GM19395 (cell line): ENCODE data around the gene RALGAPB.
"Not testable (repeated sequence)": the region's sequence is repeated elsewhere in the genome, so short reads cannot be mapped to it uniquely, and the experiment has no call there.

Experiments used
- ATAC-seq: cut with Tn5 transposase; IDR thresholded peaks from one replicate; pipeline ENCODE4 v1.9.1; 2021; ENCODE audit warnings: mild to moderate bottlenecking, moderate library complexity; ENCODE audit not compliant: unreplicated experiment

Gene RALGAPB

DNA sequence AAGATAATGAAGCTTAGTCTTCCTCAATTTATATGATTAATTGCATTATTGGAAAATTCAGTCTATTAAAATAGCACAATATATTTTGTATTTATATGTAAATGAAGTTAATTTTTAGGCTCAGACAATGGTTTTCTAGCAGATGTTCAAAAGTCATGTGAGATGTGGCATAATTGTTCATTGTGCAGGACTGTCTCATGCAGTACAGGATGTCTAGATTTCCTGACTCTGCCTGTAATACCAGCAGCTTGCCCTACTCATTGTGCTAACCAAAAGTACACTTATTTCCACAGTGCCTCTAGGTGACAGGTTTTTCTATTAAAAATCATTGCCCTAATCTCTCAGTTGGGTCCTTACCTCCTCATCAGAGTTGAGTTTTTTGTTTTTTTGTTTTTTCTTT is 12.4 kb downstream of the RALGAPB start:
- ATAC-seq, result no peak

DNA sequence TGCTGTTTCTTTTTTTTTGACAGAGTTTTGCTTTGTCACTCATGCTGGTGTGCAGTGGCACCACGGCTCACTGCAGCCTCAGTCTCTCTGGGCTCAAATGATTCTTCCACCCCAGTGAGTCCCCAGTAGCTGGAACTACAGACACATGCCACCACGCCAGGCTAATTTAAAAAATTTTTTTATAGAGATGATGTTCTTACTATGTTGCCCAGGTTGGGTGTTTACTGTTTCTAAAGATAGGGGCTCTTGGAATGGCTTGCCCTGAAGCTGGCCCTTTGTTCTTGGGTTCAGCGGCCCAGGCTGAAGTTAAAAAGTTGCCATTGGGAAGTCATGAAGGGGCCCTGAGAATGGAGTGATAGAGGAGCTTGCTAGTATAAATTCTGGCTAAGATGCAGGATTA is 16.5 kb downstream of the RALGAPB start:
- ATAC-seq, result no peak

DNA sequence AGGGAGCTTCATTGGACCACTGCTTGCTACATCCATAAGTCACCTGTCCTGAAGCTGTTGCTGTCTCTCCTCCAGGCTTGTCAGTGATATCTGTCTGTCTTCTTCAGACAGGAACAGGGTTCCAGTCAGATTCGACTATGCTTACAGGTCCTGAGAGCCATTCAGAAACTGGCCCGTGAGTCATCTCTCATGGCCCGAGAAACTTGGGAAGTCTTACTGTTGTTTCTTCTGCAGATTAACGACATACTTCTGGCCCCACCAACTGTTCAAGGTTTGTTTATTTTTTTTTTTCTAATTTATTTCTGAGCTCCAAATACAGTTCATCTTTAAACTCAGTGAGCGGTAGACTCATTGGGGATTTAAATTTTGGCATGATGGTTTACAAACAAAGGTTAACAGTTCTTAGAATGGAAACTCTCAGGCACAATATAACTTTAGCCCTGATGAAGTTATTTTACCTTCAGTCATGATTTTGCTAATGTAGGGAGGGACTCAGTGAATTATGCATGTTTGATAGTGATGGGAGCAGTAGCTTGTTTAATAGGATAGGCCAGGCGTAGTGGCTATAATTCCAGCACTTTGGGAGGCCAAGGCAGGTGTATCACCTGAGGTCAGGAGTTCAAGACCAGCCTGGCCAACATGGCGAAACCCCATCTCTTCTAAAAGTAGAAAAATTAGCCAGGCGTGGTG is 24.7 kb downstream of the RALGAPB start:
- no peak for ATAC-seq

DNA sequence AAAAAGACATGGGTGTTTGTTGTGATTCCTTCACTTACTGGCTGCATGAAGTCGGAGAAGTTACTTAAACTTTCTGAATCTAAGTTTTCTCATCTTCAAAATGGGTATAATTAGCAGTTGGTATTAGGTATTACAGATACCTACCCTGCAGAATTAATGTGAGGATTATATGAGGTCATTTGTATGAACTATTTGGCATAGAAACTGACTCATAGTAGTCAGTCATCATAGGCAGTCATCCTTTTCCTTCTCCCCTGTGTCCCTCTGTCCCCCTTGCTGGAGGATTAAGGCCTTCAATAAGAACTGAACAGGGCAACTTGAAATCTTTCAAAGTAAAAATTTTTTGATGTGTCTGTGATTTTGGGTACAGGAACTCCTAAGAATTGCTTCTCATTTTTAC is 26.3 kb downstream of the RALGAPB start:
- no peak for ATAC-seq

DNA sequence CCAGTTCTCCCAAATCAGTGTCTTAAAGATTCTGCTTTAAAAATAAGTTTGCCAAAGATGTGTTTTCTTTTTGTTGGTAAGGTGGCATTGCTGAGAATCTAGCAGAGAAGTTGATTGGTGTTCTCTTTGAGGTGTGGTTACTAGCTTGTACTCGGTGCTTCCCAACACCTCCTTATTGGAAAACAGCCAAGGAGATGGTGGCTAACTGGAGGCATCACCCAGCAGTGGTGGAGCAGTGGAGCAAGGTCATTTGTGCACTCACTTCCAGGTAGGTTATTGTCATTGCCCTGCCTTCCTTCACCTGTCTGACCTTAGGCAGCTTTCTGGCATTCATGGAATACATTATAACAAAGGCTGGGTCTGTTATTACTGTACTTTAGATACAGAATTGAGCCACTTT is 26.7 kb downstream of the RALGAPB start:
- ATAC-seq, result no peak

DNA sequence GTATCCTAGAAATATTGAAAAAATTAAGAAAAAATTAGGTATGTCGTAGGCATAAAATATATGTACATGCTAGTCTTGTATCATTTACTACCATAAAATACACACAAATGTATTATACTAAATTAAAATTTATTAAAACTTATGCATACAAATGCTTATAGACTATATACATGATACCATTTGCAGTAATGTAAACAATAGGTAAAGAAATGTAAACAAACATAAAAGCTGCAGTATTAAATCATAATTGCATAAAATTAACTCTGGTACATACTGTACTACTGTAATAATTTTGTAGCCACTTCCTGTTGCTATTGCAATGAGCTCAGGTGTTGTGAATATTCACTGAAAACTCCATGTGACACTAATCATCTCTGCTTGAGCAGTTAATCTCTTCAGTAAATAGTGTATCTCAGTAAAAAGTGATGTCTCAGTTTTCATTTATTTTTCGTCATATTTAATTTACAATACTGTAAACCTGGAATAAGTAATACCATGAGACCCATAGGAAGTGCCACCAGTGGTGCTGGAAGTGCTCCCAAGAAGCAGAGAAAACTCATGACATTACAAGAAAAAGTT is 29.3 kb downstream of the RALGAPB start:
- ATAC-seq, result no peak

DNA sequence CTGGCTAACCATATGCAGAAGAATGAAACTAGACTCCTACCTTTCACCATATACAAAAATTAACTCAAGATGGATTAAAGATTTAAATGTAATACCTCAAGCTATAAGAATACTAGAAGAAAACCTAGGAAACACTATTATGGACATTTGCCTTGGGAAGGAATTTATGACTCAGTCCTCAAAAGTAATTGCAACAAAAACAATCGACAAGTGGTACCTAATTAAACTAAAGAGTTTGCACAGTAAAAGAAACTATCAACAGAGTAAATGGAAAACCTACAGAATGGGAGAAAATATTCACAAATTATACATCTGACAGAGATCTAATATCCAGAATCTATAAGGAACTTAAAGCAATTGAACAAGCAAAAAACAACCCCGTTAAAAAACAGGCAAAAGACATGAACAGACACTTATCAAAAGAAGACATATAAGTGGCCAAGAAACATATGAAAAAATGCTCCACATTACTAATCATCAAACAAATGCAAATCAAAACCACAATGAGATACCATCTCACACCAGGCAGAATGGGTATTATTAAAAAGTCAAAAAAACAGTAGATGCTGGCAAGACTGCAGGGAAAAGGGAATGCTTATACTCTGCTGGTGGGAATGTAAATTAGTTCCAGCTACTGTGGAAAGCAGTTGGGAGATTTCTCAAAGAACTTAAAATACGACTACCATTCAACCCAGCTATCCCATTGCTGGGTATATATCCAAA is 31.9 kb downstream of the RALGAPB start:
- no peak for ATAC-seq

DNA sequence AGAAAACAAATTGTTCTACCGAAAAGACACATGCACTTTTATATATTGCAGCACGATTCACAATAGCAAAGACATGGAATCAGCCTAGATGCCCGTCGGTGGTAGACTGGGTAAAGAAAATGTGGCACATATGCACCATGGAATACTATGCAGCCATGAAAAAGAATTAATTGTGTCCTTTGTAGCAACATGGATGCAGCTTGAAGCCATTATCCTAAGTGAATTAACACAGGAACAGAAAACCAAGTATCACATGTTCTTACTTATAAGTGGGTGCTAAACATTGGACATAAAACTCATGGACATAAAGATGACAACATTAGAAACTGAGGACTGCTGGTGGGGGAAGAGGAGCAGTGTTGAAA is 32.4 kb downstream of the RALGAPB start:
- no peak for ATAC-seq

DNA sequence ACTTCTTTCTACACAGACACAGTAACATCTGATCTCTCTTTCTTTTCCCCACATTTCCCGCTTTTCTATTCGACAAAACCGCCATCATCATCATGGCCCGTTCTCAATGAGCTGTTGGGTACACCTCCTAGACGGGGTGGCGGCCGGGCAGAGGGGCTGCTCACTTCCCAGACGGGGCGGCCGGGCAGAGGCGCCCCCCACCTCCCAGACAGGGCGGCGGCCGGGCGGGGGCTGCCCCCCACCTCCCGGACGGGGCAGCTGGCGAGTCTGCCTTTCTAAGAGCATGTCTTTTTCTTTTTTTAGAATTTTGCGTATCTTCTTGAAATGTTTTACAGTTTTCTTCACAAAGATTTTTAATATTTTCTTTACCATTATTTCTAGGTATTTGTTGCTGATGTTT is 39.1 kb downstream of the RALGAPB start:
- not testable (repeated sequence) for ATAC-seq

DNA sequence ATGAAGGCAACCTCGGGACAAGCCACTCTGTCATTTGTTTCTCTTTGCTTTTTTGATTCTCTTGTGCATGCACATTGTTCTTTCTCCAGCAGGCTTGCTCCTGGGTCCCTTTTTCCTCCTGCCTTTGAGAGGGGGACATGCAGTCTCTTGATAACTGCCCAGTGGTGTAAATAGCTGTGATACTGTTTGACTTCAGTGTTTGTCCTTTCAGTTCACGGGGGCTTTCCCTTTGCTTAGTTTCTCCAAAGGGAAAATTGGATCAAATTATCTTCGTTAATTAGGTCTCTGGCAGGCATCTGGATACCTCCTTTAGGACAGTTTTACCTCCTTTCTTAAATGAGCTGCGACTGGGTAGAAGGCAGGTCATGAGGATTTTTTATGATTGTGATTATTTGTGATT is 41.5 kb downstream of the RALGAPB start:
- no peak for ATAC-seq

DNA sequence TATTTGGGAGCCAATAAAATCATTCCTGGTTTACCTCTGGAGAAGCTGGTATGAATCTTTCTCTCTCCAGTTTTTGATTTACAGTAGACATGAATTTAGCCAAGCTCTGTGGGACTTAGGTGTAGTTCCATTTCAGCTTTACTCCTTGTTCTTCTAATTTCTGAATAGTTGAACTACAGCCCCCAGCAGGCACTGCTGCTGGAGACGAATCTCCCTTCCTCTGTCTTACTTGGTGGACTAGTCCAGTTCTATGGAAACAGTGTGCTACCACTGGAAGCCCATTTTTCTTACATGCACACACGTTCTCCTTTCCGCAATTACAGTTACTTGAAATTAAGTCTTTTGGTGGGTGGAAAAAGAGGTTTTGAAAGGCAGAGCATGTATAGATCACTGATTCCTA is 42.3 kb downstream of the RALGAPB start:
- no peak for ATAC-seq

DNA sequence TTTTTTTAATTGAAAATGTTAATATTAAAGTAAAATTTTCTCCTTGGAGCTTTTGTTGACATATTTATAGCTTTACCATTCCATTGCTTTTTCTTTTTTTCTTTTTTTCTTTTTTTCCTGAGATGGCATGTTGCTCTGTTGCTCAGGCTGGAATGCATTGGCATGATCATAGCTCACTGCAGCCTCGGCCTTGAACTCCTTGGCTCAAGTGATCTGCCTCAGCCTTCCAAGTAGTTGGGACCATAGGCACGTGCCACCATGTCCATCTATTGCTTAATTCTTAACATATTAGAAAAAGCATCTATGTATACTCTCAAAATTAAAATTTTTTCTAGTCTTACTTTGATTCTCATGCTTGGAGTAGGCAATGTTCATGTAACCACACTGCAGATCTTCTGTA is 43.0 kb downstream of the RALGAPB start:
- ATAC-seq, result no peak

DNA sequence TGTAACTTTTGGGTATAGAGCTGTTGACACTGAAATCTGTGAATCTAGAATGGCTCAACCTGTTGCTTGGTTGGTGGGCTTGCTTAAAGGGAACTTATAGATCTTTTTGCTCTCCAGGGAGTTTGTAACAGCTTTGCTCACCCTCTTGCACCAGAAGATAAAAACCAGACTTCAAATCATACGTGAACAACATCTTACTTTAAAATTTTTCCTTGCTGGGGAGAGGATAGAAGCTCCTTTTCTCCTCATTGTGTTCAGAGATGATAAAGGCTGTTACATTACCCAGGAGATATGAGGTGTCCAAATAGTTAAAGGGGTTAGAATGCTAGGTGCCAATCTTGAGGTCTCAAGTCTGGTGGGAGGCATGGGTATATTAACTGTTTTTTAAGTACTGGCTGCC is 46.8 kb downstream of the RALGAPB start:
- ATAC-seq, result no peak

DNA sequence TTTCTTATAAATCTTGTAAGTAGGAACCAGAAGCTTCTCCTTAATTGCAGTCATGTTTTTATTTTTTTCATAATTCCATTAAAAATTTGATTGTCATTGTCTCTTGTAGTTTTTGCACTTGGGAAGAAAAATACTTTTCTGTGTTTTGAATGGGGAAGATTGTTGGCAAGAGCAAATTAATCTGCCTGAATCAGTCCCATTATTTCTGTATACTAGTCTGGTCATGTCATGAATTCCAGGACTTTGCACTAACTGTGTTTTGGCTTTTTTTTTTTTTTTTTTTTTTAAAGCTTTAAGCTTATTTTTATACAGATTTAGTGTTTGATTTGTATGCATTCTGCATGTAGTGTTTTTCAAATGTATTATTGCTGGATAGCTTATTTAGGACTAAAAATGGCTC is 47.6 kb downstream of the RALGAPB start:
- ATAC-seq, result no peak

DNA sequence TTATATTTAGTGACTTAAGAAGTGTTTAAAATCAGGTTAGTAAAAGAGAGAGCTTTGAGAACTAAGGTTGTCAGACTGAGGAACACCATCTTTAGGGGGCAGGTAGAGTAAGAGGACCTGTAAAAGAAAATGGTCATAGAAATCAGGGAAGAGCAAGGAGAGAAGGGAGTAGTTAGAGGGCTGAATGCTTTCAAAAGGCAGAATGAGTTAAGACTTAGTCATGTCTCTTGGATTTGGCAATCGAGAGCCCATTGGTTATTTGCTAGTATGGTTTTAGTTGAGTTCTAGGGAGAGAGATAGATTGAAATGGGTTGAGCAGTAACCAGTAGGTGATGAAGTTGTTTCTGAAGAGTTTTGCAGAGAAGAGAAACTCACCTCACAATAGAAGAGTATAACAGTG is 51.1 kb downstream of the RALGAPB start:
- ATAC-seq, result no peak

DNA sequence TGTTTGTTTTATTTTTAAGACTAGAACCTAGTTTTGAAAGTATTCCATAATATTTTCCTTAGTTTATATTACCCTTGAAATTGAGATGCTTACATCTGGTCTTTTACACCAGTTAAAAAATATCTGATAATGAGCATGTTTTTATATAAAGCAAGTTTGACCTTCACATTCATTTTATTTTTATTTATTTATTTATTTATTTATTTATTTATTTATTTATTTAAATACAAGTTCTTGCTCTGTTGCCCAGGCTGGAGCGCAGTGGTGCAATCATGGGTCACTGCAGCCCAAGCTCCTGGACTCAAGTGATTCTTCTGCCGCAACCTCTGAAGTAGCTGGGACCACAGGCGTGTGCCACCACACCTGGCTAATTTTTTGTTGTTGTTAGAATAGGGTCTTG is 55.5 kb downstream of the RALGAPB start:
- no peak for ATAC-seq

DNA sequence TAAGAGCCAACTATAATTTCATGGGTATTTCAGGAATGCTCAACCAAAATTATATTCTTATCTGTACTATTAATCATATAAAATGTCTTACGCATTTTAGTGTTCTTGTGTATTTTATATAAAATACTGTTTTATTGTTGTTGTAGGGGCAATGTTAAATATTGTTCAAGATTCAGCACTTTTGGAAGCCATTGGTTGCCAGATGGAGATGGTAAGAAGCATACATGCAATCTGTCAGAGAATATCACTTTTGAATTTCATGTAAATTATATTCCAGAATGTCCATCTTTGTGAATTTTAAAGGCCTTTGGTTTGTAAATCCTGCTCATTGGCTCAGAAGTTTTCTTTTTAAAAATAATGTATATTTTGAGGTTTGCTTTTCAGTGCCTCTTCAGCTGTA is 58.4 kb downstream of the RALGAPB start:
- ATAC-seq, result no peak

DNA sequence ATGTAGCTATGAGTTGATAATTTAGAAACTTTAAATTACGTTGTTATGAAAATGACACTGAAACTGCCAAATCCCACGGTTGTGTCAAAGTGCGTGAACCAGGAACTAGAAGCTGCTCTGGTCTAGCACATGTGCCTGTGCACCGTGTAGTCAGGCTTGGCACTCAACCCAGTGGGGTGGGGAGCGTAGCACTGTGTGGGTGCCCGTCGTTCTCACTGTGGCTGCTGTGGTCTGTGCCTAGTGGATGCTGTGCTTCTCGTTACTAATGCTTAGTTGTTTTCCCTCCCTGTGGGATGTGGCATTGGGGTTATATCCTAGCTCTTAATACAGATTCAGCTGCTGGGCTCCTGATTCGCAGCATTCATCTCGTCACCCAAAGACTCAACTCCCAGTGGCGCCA is 62.1 kb downstream of the RALGAPB start:
- no peak for ATAC-seq

DNA sequence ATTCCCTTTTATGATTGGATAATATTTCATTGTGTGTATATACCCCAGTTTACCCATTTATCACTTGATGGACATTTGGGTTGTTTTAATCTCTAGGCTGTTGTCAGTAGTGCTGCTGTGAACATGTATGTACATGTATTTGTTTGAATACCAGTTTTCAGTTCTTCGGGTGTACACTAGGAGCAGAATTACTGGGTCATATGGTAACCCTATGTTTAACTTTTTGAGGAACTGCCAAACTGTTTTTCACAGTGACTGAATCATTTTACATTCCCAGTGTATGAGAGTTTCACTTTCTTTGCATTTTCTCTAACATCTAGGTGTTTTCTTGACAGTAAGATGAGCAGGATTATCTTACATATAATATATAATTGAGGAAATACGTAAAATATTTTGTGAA is 63.7 kb downstream of the RALGAPB start:
- no peak for ATAC-seq

DNA sequence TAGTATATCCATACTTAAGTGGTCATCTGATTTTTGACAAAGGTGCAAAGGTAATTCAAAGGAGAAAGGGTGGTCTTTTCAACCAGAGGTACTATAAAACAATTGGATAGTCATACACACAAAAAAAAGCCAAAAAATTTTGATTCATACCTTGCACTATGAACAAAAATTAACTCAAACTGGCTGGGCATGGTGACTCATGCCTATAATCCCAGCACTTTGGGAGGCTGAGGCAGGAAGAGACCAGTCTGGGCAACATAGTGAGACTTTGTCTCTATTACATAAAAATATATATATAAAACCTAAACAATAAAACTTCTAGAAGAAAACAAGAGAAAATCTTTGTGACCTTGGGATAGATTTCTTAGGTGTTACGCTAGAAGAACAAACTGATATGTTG is 64.5 kb downstream of the RALGAPB start:
- no peak for ATAC-seq

DNA sequence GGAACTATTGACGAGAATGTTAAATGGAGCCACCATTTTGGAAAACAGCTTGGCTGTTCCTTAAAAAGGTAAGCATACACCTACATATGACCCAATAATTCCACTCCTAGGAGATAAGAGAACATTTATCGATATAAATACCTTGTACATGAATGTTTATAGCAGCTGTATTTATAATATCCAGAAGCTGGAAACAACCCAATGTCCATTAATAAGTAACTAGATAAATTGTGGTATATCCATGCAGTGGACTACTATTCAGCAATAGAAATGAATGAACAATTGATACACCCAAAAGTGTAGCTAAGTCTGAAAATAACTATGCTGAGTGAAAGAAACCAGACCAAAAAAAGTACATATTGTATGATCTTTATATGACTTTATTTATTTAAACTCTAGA is 66.1 kb downstream of the RALGAPB start:
- ATAC-seq, result no peak
